22Rv1 (cell line): Measurements from ENCODE around the gene ATG13.
"Not testable (repeated sequence)": the region's sequence is repeated elsewhere in the genome, so short reads cannot be mapped to it uniquely, and the experiment has no call there.

ENCODE experiments used
- ZFX ChIP-seq: fragments of 450-650 bp; IDR thresholded peaks from 2 replicates; pipeline ENCODE4 v1.6.1; 2017; ENCODE audit warnings: antibody characterized with exemption, borderline replicate concordance
- TF ChIP-seq, protein P1 (sequence below): fragments of 450-650 bp; IDR thresholded peaks from 2 replicates; pipeline ENCODE4 v1.5.1; 2017; ENCODE audit warnings: mild to moderate bottlenecking

DNA sequence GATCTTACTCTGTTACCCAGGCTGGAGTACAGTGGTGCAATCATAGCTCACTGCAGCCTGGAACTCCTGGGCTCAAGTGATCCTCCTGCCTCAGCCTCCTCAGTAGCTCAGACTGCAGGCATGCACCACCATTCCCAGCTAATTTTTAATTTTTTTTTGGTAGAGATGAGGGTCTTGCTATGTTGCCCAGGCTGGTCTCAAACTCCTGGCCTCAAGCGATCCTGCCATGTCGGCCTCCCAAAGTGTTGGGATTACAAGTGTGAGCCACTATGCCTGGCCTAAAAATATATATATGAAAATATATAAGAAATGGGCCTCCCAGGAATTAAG is 100.4 kb downstream of the ATG13 start:
- TF ChIP-seq, protein P1, sequence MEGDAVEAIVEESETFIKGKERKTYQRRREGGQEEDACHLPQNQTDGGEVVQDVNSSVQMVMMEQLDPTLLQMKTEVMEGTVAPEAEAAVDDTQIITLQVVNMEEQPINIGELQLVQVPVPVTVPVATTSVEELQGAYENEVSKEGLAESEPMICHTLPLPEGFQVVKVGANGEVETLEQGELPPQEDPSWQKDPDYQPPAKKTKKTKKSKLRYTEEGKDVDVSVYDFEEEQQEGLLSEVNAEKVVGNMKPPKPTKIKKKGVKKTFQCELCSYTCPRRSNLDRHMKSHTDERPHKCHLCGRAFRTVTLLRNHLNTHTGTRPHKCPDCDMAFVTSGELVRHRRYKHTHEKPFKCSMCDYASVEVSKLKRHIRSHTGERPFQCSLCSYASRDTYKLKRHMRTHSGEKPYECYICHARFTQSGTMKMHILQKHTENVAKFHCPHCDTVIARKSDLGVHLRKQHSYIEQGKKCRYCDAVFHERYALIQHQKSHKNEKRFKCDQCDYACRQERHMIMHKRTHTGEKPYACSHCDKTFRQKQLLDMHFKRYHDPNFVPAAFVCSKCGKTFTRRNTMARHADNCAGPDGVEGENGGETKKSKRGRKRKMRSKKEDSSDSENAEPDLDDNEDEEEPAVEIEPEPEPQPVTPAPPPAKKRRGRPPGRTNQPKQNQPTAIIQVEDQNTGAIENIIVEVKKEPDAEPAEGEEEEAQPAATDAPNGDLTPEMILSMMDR, result not testable (repeated sequence)
- not testable (repeated sequence) for TF ChIP-seq ZFX
